ENCODE data around the gene PARP3. TPM values are rescaled to one million over a fixed set of nuclear protein-coding genes. Genes with fewer than 3 reads are reported as not detected.
A peak's percentile ranks its signal among the peaks of the same experiment; 100 is the strongest.

PARP3 gene
- total RNA-seq, 4 donors from 2014 or later = 19.5 to 43.0 (median 22.8) TPM

DNA sequence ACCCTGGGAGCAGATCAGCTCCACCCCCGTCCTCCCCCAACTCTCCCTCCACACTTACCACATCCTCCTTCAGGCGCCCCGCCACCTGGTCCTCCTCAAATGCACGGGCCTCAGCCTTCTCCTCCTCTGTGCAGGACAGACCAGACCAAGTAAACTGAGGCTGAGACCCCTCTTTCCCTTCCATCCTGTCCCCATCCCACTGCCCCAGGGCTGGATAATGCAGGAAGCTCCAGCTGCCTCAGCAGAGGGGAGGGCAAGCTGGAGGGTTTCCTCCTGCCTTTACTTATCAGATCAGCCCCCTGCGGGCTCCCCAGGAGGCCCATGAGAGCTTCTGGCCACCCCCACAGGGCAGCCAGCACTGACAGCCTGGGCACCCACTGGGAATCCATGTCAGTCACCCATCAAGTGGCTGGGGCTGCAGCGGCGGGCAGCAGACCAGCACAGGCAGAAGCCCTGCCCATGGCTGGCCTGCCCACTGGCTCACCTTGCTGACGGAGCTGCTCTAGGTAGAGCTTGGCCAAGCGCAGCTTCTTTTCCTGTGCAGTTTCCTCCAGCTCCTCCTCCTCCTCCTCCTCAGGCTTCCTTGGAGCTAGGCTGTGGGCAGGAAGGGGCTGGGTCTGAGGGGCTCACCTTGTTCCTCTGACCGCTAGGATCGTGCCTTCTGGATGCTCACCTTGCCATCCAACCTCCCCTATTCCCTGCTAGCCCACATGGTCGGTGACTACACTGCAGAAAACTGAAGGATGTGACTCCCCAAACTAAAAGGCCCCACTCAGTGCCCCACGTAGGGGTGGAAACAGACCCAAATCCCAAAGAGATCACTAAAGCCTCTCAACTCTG is 4.3 kb upstream of the PARP3 start:
- Histone ChIP-seq H3K4me3 (no peak overlapping the region), H3K36me3 (peaks cover 0 to 67% of the 10 kb centered on the region in 2 donors), H3K4me1 (peaks cover 0 to 35% (median 15%) of the 10 kb centered on the region in 3 donors), H3K27ac (no peak overlapping the region), H3K27me3 (no peaks in the 10 kb centered on the region), H3K9me3 (no peaks in the 10 kb centered on the region)
- TF ChIP-seq POLR2A (IDR thresholded peaks at IDR 0.05) (no peak), POLR2AphosphoS5 (IDR thresholded peaks at IDR 0.05) (no peak), EP300 (IDR thresholded peaks at IDR 0.05) (no peak)
- TF ChIP-seq, protein P1, sequence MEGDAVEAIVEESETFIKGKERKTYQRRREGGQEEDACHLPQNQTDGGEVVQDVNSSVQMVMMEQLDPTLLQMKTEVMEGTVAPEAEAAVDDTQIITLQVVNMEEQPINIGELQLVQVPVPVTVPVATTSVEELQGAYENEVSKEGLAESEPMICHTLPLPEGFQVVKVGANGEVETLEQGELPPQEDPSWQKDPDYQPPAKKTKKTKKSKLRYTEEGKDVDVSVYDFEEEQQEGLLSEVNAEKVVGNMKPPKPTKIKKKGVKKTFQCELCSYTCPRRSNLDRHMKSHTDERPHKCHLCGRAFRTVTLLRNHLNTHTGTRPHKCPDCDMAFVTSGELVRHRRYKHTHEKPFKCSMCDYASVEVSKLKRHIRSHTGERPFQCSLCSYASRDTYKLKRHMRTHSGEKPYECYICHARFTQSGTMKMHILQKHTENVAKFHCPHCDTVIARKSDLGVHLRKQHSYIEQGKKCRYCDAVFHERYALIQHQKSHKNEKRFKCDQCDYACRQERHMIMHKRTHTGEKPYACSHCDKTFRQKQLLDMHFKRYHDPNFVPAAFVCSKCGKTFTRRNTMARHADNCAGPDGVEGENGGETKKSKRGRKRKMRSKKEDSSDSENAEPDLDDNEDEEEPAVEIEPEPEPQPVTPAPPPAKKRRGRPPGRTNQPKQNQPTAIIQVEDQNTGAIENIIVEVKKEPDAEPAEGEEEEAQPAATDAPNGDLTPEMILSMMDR (IDR thresholded peaks at IDR 0.05) = no peak
- ATAC-seq = no peak
- WGBS, 2 donors (ENCODE audit: low coverage in 1 of 2) = 76 to 100% methylated on average over 3 of the region's 13 CpGs

DNA sequence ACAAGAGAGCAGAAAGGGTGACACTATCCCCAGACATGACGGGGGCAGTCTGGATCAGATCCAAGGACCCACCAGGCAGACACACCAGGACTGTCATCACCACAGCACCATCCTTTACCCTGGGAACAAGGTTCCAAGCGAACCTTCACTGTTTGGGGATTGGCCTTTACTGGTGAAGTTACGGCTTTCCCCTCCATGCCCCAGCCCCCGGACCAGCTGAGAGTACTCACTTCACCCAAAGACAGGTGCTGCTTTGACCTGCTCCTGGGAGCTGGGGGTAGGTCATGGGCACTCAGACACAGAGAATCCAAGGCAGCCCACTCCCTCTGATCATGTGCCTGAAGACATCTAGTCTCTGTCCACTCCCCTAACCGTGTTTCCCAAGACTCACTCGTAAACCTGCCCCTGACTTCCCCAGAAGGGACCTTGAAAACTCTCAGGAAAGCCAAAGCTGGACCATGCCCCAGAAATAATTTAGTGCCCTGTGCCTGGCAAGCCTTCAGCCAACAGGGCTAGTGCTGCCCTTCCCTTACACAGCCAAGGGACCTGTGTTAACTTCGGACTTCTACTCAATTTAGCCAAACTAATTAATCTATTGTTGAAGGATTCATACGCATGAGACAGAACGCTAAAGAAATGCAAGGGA is 3.3 kb upstream of the PARP3 start:
- H3K27ac ChIP-seq = no peak overlapping the region
- peaks cover 0 to 57% of the 10 kb centered on the region in 2 donors for H3K36me3 ChIP-seq
- H3K4me1 ChIP-seq = peaks cover 0 to 43% (median 22%) of the 10 kb centered on the region in 3 donors
- ATAC-seq = no peak
- WGBS, 2 donors (ENCODE audit: low coverage in 1 of 2) = 81 to 86% methylated on average over 4 of the region's 9 CpGs
- H3K9me3 ChIP-seq = no peaks in the 10 kb centered on the region
- no peaks in the 10 kb centered on the region for H3K27me3 ChIP-seq
- H3K4me3 ChIP-seq = no peak overlapping the region
- TF ChIP-seq, protein P1 (IDR thresholded peaks at IDR 0.05) = no peak
- TF ChIP-seq POLR2AphosphoS5 (IDR thresholded peaks at IDR 0.05) = no peak

DNA sequence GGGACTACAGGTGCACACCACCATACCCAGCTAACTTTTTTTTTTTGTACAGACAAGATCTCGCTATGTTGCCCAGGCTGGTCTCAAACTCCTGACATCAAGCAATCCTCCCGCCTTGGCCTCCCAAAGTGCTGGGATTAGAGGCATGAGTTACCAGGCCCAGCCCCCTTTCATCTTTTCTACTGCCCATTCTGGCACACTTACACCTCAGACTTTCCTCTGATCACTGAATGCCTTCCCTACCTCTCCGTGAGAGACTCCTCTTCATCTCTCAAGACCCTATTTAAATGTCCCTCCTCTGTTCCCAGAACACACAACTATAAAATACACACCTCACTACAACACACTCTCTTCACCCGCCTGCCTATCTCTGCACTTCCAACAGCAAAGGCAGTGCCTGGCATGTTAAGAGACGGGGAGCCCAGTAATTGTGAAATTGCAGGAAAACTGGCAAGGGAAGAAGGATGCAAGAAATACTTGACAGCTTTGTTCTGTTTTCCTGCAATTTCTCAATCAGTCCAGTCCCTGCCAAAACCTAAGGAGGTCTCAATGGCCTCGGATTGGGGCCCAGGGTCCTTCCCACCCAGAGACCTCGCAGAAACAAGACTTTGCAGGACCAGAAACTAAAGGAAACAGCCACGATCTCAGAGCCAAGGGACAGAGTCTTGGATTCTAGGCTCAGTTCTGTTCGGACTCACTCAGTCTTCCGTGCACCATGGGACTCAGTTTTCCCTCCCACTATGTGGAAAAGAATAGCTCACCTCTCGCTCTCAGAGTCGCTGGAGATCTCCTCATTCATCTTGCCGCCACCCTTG is 1.3 kb upstream of the PARP3 start:
- 11 to 69% methylated on average over 4 to 7 of the region's 13 CpGs for WGBS, 2 donors (ENCODE audit: low coverage in 1 of 2)
- TF ChIP-seq, protein P1 (IDR thresholded peaks at IDR 0.05) = no peak
- TF ChIP-seq POLR2A (IDR thresholded peaks at IDR 0.05) = no peak
- no peak for TF ChIP-seq POLR2AphosphoS5 (IDR thresholded peaks at IDR 0.05)
- no peak for TF ChIP-seq EP300 (IDR thresholded peaks at IDR 0.05)
- H3K27me3 ChIP-seq = no peaks in the 10 kb centered on the region
- H3K27ac ChIP-seq = peak overlapping the region in 3 of 4 donors; percentile 81 to 88 (median 82)
- H3K4me1 ChIP-seq = peaks cover 0 to 43% (median 22%) of the 10 kb centered on the region in 3 donors
- H3K9me3 ChIP-seq = no peaks in the 10 kb centered on the region
- no peak for ATAC-seq
- H3K4me3 ChIP-seq = peak overlapping the region; percentile 58 to 86
- peaks cover 0 to 57% of the 10 kb centered on the region in 2 donors for H3K36me3 ChIP-seq

DNA sequence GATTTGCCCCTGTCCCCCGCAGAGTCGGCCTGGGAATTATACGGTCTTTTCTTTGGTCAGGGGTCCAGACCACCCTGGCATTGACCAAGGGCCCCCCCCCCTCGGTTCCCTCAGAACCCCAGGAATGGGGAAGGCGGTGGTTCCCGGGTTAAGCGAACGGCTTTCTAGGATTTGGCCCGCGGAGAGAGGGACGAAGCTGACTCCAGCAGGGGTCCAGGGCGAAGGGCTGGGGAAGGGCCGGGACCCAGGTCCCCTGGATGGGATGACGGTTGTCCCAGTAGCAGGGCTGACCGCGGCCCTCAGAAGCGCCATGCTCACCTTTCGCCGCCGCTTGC is 733 bp upstream of the PARP3 start:
- no peaks in the 10 kb centered on the region for H3K27me3 ChIP-seq
- peaks cover 0 to 56% of the 10 kb centered on the region in 2 donors for H3K36me3 ChIP-seq
- H3K27ac ChIP-seq = peak overlapping the region; percentile 24 to 88 (median 82)
- ATAC-seq = no peak
- WGBS, 2 donors (ENCODE audit: low coverage in 1 of 2) = no CpG with 5 or more reads among the region's 20 CpGs
- TF ChIP-seq, protein P1 (IDR thresholded peaks at IDR 0.05) = no peak
- TF ChIP-seq POLR2A (IDR thresholded peaks at IDR 0.05) (no peak), POLR2AphosphoS5 (IDR thresholded peaks at IDR 0.05) (no peak), EP300 (IDR thresholded peaks at IDR 0.05) (no peak)
- H3K4me3 ChIP-seq = peak overlapping the region; percentile 58 to 86
- no peaks in the 10 kb centered on the region for H3K9me3 ChIP-seq
- peaks cover 0 to 43% (median 22%) of the 10 kb centered on the region in 3 donors for H3K4me1 ChIP-seq

Measured in gastroesophageal sphincter (tissue), 4 donors.